ENCODE measurements around the gene ZFPL1.
A peak's percentile ranks its signal among the peaks of the same experiment; 100 is the strongest.

ZFPL1 gene

GRCh38 chr11:65089621-65090020 is 5.6 kb downstream of the ZFPL1 start:
- no peak overlapping the region for H3K27ac ChIP-seq (ENCODE audit: low read depth in 2 of 2, low read length in 2 of 2)
- H3K4me1 ChIP-seq (ENCODE audit: control insufficient read depth in 2 of 2, insufficient read depth in 2 of 2, low read length in 2 of 2): peaks cover 5 to 10% of the 10 kb centered on the region in 2 donors
- no peak overlapping the region for H3K9ac ChIP-seq (ENCODE audit: low read depth in 1 of 2, low read length in 2 of 2)
- no peaks in the 10 kb centered on the region for H3K9me3 ChIP-seq (ENCODE audit: control insufficient read depth in 2 of 2, low read length in 2 of 2)
- H3K4me3 ChIP-seq (ENCODE audit: low read length in 2 of 2): no peak overlapping the region
- H3K36me3 ChIP-seq (ENCODE audit: control insufficient read depth in 2 of 2, insufficient read depth in 2 of 2, low read length in 2 of 2): peaks cover 38 to 47% of the 10 kb centered on the region in 2 donors
- no peaks in the 10 kb centered on the region for H3K27me3 ChIP-seq (ENCODE audit: control insufficient read depth in 2 of 2, insufficient read depth in 2 of 2, low read length in 2 of 2)

GRCh38 chr11:65090628-65091027 is 6.6 kb downstream of the ZFPL1 start:
- Histone ChIP-seq H3K4me3 (ENCODE audit: low read length in 2 of 2) (no peak overlapping the region), H3K27ac (ENCODE audit: low read depth in 2 of 2, low read length in 2 of 2) (no peak overlapping the region), H3K9me3 (ENCODE audit: control insufficient read depth in 2 of 2, low read length in 2 of 2) (no peaks in the 10 kb centered on the region), H3K36me3 (ENCODE audit: control insufficient read depth in 2 of 2, insufficient read depth in 2 of 2, low read length in 2 of 2) (peaks cover 34 to 39% of the 10 kb centered on the region in 2 donors), H3K4me1 (ENCODE audit: control insufficient read depth in 2 of 2, insufficient read depth in 2 of 2, low read length in 2 of 2) (peaks cover 2% of the 10 kb centered on the region in 2 donors), H3K9ac (ENCODE audit: low read depth in 1 of 2, low read length in 2 of 2) (no peak overlapping the region), H3K27me3 (ENCODE audit: control insufficient read depth in 2 of 2, insufficient read depth in 2 of 2, low read length in 2 of 2) (no peaks in the 10 kb centered on the region)

- Histone ChIP-seq H3K4me3 (ENCODE audit: low read length in 2 of 2) (peak overlapping the region; percentile 85 to 87), H3K9ac (ENCODE audit: low read depth in 1 of 2, low read length in 2 of 2) (peak overlapping the region in 1 of 2 donors; percentile 88), H3K36me3 (ENCODE audit: control insufficient read depth in 2 of 2, insufficient read depth in 2 of 2, low read length in 2 of 2) (peaks cover 5 to 13% of the 10 kb centered on the region in 2 donors), H3K27ac (ENCODE audit: low read depth in 2 of 2, low read length in 2 of 2) (peak overlapping the region; percentile 89 to 91), H3K4me1 (ENCODE audit: control insufficient read depth in 2 of 2, insufficient read depth in 2 of 2, low read length in 2 of 2) (peaks cover 11 to 12% of the 10 kb centered on the region in 2 donors), H3K27me3 (ENCODE audit: control insufficient read depth in 2 of 2, insufficient read depth in 2 of 2, low read length in 2 of 2) (no peaks in the 10 kb centered on the region), H3K9me3 (ENCODE audit: control insufficient read depth in 2 of 2, low read length in 2 of 2) (no peaks in the 10 kb centered on the region)
These were observed 11.4 kb downstream of the ZFPL1 start for GRCh38 chr11:65095427-65095826.

- peaks cover 11 to 12% of the 10 kb centered on the region in 2 donors for H3K4me1 ChIP-seq (ENCODE audit: control insufficient read depth in 2 of 2, insufficient read depth in 2 of 2, low read length in 2 of 2)
- H3K27me3 ChIP-seq (ENCODE audit: control insufficient read depth in 2 of 2, insufficient read depth in 2 of 2, low read length in 2 of 2): no peaks in the 10 kb centered on the region
- peak within 1 kb of the TSS; percentile 82 to 88 for H3K9ac ChIP-seq (ENCODE audit: low read depth in 1 of 2, low read length in 2 of 2)
- peaks cover 5 to 13% of the 10 kb centered on the region in 2 donors for H3K36me3 ChIP-seq (ENCODE audit: control insufficient read depth in 2 of 2, insufficient read depth in 2 of 2, low read length in 2 of 2)
- no peaks in the 10 kb centered on the region for H3K9me3 ChIP-seq (ENCODE audit: control insufficient read depth in 2 of 2, low read length in 2 of 2)
- H3K4me3 ChIP-seq (ENCODE audit: low read length in 2 of 2): peak within 1 kb of the TSS; percentile 85 to 87
- peak within 1 kb of the TSS; percentile 89 to 91 for H3K27ac ChIP-seq (ENCODE audit: low read depth in 2 of 2, low read length in 2 of 2)
These were observed 12.2 kb downstream of the ZFPL1 start, which contains the start of gene VPS51 for GRCh38 chr11:65095974-65096806. Gene VPS51 (plus strand): TSS chr11:65096214. CDS start chr11:65096251, 37 bp downstream.

- no peaks in the 10 kb centered on the region for H3K9me3 ChIP-seq (ENCODE audit: control insufficient read depth in 2 of 2, low read length in 2 of 2)
- H3K9ac ChIP-seq (ENCODE audit: low read depth in 1 of 2, low read length in 2 of 2): peak overlapping the region; percentile 52 to 82
- H3K4me3 ChIP-seq (ENCODE audit: low read length in 2 of 2): peak overlapping the region; percentile 85 to 87
- H3K4me1 ChIP-seq (ENCODE audit: control insufficient read depth in 2 of 2, insufficient read depth in 2 of 2, low read length in 2 of 2): peaks cover 11 to 12% of the 10 kb centered on the region in 2 donors
- peak overlapping the region; percentile 89 to 91 for H3K27ac ChIP-seq (ENCODE audit: low read depth in 2 of 2, low read length in 2 of 2)
- no peaks in the 10 kb centered on the region for H3K27me3 ChIP-seq (ENCODE audit: control insufficient read depth in 2 of 2, insufficient read depth in 2 of 2, low read length in 2 of 2)
- H3K36me3 ChIP-seq (ENCODE audit: control insufficient read depth in 2 of 2, insufficient read depth in 2 of 2, low read length in 2 of 2): peaks cover 5 to 13% of the 10 kb centered on the region in 2 donors
These were observed 12.9 kb downstream of the ZFPL1 start for GRCh38 chr11:65096926-65097325.

GRCh38 chr11:65100674-65101350 is 16.8 kb downstream of the ZFPL1 start:
- no peak overlapping the region for H3K27ac ChIP-seq (ENCODE audit: low read depth in 2 of 2, low read length in 2 of 2)
- H3K9me3 ChIP-seq (ENCODE audit: control insufficient read depth in 2 of 2, low read length in 2 of 2): no peaks in the 10 kb centered on the region
- H3K4me1 ChIP-seq (ENCODE audit: control insufficient read depth in 2 of 2, insufficient read depth in 2 of 2, low read length in 2 of 2): peaks cover 8% of the 10 kb centered on the region in 2 donors
- no peak overlapping the region for H3K4me3 ChIP-seq (ENCODE audit: low read length in 2 of 2)
- H3K9ac ChIP-seq (ENCODE audit: low read depth in 1 of 2, low read length in 2 of 2): no peak overlapping the region
- no peaks in the 10 kb centered on the region for H3K27me3 ChIP-seq (ENCODE audit: control insufficient read depth in 2 of 2, insufficient read depth in 2 of 2, low read length in 2 of 2)
- H3K36me3 ChIP-seq (ENCODE audit: control insufficient read depth in 2 of 2, insufficient read depth in 2 of 2, low read length in 2 of 2): peaks cover 8 to 25% of the 10 kb centered on the region in 2 donors

GRCh38 chr11:65102142-65103095 is 18.4 kb downstream of the ZFPL1 start:
- H3K4me1 ChIP-seq (ENCODE audit: control insufficient read depth in 2 of 2, insufficient read depth in 2 of 2, low read length in 2 of 2): peaks cover 0 to under 1% of the 10 kb centered on the region in 2 donors
- H3K27me3 ChIP-seq (ENCODE audit: control insufficient read depth in 2 of 2, insufficient read depth in 2 of 2, low read length in 2 of 2): no peaks in the 10 kb centered on the region
- peaks cover 12 to 25% of the 10 kb centered on the region in 2 donors for H3K36me3 ChIP-seq (ENCODE audit: control insufficient read depth in 2 of 2, insufficient read depth in 2 of 2, low read length in 2 of 2)
- no peaks in the 10 kb centered on the region for H3K9me3 ChIP-seq (ENCODE audit: control insufficient read depth in 2 of 2, low read length in 2 of 2)
- no peak overlapping the region for H3K27ac ChIP-seq (ENCODE audit: low read depth in 2 of 2, low read length in 2 of 2)
- H3K4me3 ChIP-seq (ENCODE audit: low read length in 2 of 2): no peak overlapping the region
- H3K9ac ChIP-seq (ENCODE audit: low read depth in 1 of 2, low read length in 2 of 2): no peak overlapping the region

GRCh38 chr11:65103476-65103875 is 19.5 kb downstream of the ZFPL1 start:
- Histone ChIP-seq H3K9ac (ENCODE audit: low read depth in 1 of 2, low read length in 2 of 2) (no peak overlapping the region), H3K27ac (ENCODE audit: low read depth in 2 of 2, low read length in 2 of 2) (no peak overlapping the region)

GRCh38 chr11:65104628-65105027 is 20.6 kb downstream of the ZFPL1 start:
- Histone ChIP-seq H3K36me3 (ENCODE audit: control insufficient read depth in 2 of 2, insufficient read depth in 2 of 2, low read length in 2 of 2) (peaks cover 18 to 28% of the 10 kb centered on the region in 2 donors), H3K9ac (ENCODE audit: low read depth in 1 of 2, low read length in 2 of 2) (no peak overlapping the region), H3K27me3 (ENCODE audit: control insufficient read depth in 2 of 2, insufficient read depth in 2 of 2, low read length in 2 of 2) (no peaks in the 10 kb centered on the region), H3K4me1 (ENCODE audit: control insufficient read depth in 2 of 2, insufficient read depth in 2 of 2, low read length in 2 of 2) (no peaks in the 10 kb centered on the region), H3K27ac (ENCODE audit: low read depth in 2 of 2, low read length in 2 of 2) (no peak overlapping the region), H3K9me3 (ENCODE audit: control insufficient read depth in 2 of 2, low read length in 2 of 2) (no peaks in the 10 kb centered on the region), H3K4me3 (ENCODE audit: low read length in 2 of 2) (no peak overlapping the region)

More at GRCh38 chr11:65103476-65103875, 19.5 kb downstream of the ZFPL1 start:
- Histone ChIP-seq H3K9me3 (ENCODE audit: control insufficient read depth in 2 of 2, low read length in 2 of 2) (no peaks in the 10 kb centered on the region), H3K27me3 (ENCODE audit: control insufficient read depth in 2 of 2, insufficient read depth in 2 of 2, low read length in 2 of 2) (no peaks in the 10 kb centered on the region), H3K4me1 (ENCODE audit: control insufficient read depth in 2 of 2, insufficient read depth in 2 of 2, low read length in 2 of 2) (no peaks in the 10 kb centered on the region), H3K36me3 (ENCODE audit: control insufficient read depth in 2 of 2, insufficient read depth in 2 of 2, low read length in 2 of 2) (peaks cover 11 to 20% of the 10 kb centered on the region in 2 donors), H3K4me3 (ENCODE audit: low read length in 2 of 2) (no peak overlapping the region)
